ENCODE measurements around the gene NLRC5.
"Not testable (repeated sequence)": the region's sequence is repeated elsewhere in the genome, so short reads cannot be mapped to it uniquely, and the experiment has no call there.

Gene NLRC5

GRCh38 chr16:56964243-56965148 lies 24.9 kb upstream of the NLRC5 start:
- DNase-seq: peak; percentile 97

DNA sequence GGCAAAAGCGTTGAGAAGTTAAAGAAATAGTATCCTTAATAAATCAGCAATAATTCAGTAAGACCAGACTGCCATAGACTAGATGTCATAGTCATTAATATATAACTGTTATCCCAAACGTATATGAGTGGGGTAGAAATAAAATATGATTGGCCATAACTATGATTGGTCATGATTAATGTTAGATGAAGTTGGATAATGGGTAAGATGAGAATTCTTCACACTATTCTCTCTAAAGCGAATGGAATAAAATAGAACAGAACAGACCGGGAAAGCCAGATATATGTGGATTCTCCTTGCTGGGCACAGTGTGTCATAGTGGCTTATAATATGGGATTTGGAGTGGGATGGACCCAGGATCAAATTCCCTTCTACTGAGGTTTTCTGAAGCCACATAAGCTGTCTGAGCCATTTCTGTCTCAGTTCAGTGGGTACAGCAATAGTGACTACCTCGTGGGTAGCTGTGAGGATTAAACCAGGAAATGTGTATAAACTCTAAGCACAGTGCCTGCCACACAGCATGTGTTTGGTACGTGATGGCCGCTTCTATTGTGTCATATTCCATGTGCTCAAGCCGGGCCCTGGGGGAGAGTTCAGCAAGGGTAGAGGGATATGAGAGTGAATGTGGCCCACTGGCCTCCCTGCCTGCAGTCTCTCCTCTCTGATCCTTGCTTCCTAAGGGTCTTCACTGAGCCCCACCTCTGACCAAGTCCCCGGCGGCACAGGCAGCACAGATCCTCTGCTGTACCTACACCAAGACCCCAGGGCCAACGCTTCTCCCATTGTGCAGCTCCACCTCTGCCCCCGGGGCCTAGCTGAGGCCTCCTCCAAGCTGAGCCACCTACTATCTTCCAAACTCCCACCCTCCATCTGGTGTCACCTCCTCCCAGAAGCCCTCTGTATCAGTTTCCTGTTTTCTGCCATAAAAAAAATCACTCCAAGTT lies 23.9 kb upstream of the NLRC5 start:
- DNase-seq: no peak

GRCh38 chr16:56966093-56966475 lies 23.3 kb upstream of the NLRC5 start:
- DNase-seq: no peak

GRCh38 chr16:56967733-56968132 lies 21.6 kb upstream of the NLRC5 start:
- DNase-seq: no peak

- DNase-seq: no peak
Observed at GRCh38 chr16:56969769-56970168, 19.6 kb upstream of the NLRC5 start.

DNA sequence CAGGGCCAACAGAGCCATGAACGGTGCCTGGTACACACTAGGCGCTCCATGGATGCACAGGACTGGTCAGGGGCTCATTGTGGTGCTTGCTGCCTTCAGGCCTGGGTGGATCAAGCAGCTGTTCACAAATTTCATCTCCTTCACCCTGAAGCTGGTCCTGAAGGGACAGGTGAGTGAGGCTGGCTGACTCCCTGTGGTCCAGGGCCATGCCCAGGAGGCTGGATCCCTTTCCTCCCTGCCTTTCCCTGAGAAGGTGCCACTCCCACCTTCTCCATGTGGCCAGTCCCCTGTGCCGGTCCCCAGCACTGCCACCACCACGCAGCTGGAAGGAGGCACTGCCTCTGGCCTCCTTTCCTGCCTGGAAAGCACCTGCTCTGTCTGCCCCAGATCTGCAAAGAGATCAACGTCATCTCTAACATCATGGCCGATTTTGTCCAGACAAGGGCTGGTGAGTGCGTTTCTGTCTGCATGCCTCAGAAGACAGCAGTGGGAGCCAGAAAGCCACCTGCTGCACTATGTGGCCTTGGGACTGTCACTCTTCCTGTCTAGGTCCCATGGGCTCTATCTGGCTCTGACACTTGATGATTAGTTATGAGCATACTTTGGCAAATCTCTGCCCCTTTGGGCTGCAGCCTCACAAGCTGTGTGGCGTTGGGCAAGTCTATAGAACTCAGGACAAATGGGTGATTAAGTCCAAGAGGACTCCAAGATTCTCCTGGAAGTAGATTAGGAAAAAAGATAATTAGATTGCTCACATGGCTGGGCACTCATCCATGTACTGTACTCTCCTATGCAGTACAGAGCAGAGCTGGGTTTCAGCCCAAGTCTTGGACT lies 18.2 kb upstream of the NLRC5 start:
- no peak for DNase-seq

DNA sequence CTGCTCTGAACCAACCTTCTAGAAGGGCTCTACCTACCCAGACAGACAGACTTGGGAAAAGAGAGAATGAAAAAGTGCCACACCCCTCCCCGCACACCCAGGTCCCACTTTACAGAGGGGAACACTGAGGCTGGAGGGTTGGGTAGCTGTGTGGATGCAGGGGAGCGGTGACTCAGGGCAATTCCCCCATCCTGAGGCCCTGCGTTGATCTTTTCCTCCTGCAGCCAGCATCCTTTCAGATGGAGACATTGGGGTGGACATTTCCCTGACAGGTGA lies 17.7 kb upstream of the NLRC5 start:
- DNase-seq: no peak

DNA sequence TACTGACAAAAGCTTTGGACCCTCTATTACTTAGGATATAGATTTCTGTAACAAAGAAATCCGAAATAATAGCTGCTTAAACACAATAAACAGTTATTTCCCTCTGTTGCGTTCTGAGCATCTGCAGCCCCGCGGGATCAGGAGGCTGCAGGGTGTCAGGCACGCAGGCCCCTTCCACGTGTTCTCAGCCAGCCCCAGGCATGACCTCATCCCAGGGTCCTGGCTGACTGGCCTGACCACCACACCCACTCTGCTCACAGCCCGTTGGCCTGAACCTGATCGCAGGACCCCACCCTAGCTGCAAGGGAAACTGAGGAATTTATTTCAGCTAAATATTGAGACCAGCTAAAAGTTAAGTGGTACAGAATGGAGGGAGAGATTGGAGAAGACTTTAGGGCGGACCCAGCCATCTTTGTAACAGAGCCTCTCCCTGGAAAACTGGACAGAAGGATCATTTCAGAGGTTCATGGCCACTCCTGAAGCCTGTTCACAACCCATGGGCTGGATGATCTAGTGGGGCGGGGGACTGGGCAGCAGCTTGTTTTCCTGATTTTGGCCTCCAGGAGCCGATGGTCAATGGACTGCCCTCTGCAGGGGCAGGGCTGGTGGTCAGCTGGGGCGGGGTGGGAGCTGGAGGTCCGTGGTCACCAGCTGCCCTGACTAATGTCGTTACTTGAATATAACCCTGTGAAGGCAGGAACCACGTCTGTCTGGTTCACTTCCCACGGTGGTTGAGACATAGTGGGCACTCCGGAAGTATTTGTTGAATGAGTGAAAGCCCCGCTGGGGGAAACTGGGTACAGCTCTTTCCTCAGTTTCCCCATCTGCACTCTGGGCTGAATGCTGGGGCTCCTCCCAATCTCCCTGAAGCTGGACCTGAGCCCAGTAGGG lies 16.7 kb upstream of the NLRC5 start:
- no peak for DNase-seq

GRCh38 chr16:56973294-56973689 lies 16.1 kb upstream of the NLRC5 start:
- no peak for DNase-seq

DNA sequence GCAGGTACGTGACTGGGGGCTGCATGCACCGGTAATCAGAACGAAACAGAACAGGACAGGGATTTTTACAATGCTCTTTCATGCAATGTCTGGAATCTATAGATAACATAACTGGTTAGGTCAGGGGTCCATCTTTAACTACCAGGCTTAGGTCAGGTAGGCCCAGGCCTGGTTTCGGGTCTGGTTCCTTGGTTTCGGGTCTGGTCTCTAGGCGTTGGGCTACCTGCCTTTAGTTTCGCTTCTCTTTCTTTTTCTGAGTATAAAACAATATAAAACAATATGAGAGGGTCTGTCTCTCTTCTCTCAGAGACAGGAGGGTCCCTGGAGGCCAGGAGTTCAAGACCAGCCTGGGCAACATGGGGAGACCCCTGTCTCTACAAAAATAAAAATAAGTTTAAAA lies 15.5 kb upstream of the NLRC5 start:
- DNase-seq: not testable (repeated sequence)

DNA sequence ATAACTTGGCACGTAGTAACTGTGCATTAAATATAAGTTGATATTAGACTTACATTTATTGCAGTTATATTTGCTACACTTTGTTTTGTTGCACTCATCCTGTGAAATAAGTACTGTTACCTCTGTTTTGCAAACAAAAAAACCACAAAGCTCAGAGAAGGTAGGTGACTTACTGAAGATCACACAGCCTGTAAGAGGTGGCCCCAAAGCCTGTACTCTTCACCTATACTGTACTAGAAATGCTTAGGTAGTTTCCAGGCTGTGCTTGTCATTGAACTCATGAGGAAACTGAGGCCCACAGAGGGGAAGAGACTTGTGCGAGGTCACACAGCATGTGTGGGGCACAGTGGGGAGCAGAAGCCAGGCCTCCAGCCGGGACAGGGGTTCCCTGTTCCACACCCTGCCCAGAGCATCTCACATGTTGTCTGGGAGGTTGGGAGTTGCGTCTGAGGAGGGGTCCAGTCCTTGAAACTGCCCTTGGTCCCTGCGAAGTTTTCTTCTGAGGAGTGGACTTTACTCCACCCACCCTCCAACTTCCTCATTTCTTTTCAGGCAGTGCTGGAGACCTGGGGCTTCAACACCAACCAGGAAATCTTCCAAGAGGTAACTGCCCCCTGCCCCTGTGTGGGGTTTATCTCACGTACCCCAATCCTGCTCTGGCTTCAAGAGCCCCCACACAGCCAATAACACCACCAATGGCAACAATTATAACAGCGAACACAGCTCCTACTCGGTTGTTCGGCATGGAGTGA lies 14.6 kb upstream of the NLRC5 start:
- DNase-seq: no peak

- DNase-seq: no peak
Observed at GRCh38 chr16:56975714-56976113, 13.6 kb upstream of the NLRC5 start.

DNA sequence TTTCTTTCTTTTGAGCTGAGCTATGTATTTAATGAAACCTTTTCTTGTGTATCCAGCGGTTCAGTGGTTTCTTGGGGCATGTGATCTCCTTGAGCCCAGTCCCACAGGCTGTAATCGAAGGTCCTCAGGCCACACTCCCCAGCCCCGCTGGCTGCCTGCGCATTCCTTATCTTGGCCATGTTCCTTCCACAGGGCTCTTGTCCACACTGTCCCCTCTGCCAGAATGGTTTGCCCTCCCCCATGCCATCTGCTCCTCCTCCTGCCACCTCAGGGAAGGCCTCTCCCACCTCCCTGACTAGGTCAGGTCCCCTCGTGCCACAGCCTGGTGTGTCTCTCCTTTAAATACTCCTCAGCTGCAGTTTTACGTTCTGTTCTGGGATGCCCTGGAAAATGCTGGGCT lies 12.1 kb upstream of the NLRC5 start:
- DNase-seq: no peak

DNA sequence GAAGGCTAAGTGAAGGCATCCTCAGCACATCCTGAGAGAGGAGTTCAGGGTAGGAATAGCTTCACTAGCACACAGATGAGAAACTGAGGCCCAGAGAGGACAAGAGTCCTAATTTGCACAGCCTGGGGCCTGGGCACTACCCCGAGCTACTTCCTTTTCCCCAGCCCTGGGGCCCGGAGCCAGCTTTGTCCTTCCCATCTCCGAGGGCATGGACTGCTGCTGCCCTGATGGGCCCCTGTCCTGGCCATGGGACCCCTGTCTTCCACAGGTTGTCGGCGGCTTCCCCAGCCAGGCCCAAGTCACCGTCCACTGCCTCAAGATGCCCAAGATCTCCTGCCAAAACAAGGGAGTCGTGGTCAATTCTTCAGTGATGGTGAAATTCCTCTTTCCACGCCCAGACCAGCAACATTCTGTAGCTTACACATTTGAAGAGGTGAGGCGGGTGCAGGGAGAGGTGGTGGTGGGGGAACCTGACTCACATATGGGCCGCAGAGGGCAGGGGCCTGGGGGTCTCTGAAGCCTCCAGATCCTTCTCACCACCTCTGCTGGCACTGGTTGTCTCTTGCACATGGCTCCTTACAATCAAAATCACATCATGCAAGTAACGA lies 11.4 kb upstream of the NLRC5 start:
- no peak for DNase-seq

DNA sequence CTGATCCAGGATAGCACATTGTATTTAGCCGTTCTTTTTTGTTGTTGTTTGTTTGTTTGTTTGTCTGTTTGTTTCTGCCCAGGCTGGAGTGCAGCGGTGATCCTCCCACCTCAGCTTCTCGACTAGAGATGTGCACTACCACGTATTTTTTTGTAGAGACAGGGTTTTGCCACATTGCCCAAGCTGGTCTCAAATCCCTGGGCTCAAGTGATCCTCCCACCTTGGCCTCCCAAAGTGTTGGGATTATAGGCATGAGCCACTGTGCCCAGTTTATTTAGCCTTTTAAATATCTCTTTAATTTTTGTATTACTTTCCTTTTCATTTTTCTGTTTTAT lies 9.2 kb upstream of the NLRC5 start:
- no peak for DNase-seq

DNA sequence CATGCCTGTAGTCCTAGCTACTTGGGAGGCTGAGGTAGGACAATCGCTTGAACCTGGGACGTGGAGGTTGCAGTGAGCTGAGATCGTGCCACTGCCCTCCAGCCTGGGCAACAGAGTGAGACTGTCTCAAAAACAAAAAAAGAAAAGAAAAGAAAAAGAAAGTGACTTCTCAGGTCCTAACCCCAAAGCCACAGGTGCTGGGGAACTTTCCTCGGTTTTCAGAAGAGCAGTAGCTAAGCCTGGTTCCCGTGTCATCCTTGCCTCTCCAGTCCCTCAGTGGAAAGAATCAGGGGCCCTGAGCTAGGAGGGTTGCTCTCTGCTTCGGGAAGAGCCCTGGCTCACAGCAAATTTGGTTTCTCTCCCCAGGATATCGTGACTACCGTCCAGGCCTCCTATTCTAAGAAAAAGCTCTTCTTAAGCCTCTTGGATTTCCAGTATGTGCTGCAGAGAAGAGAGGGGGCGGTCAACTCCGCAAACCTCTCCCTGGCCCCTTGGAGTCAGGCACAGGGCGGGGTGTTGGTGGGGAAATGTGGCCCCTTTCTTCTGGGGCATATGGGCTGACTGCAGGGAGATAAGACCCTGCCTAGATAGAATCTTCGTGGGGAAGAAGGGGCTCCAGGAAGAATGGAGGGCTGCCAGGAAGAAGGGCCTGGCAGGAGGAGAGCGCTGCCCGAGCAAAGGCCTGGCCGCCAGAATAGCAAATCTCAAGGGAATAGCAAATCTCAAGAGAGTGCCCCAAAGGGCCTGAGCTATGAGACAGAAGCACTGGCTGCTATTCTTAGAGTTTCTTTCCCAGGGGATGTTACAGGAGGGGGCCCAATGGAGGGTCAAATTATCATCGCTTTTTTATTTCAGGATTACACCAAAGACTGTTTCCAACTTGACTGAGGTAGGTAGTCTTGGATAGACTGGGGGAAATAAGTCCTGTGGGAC lies 8.3 kb upstream of the NLRC5 start:
- DNase-seq: no peak

GRCh38 chr16:56981729-56982271 lies 7.6 kb upstream of the NLRC5 start:
- DNase-seq: no peak

- no peak for DNase-seq
Observed at GRCh38 chr16:56982695-56983094, 6.7 kb upstream of the NLRC5 start.

GRCh38 chr16:56983211-56983751 lies 6.1 kb upstream of the NLRC5 start:
- DNase-seq: no peak
